HG03565 (cell line): Measurements from ENCODE around the gene MTMR3.

ENCODE experiments used
- ATAC-seq: cut with Tn5 transposase; IDR thresholded peaks from one replicate; pipeline ENCODE4 v1.9.1; 2021; ENCODE audit warnings: mild to moderate bottlenecking, moderate library complexity; ENCODE audit not compliant: unreplicated experiment

Gene MTMR3

DNA sequence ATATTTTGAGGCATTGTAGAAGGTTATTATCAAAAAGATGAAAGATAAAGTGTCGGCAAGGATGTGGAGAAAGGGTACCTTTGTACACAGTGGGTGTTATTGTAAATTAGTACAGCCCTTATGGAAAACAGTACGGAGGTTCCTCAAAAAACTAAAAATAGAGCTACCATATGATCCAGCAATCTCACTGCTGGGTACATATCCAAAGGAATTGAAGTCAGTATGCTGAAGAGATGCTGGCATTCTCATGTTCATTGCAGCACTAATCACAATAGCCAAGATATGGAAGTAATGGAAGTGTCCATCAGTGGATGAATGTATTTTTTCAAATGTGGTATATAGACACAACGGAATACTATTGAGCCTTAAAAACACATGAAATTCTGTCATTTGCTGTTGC lies 15.1 kb upstream of the MTMR3 start:
- ATAC-seq: no peak

GRCh38 chr22:29870574-29870973 lies 12.4 kb upstream of the MTMR3 start:
- no peak for ATAC-seq

- no peak for ATAC-seq
These were observed 11.3 kb upstream of the MTMR3 start for GRCh38 chr22:29871684-29872083.

DNA sequence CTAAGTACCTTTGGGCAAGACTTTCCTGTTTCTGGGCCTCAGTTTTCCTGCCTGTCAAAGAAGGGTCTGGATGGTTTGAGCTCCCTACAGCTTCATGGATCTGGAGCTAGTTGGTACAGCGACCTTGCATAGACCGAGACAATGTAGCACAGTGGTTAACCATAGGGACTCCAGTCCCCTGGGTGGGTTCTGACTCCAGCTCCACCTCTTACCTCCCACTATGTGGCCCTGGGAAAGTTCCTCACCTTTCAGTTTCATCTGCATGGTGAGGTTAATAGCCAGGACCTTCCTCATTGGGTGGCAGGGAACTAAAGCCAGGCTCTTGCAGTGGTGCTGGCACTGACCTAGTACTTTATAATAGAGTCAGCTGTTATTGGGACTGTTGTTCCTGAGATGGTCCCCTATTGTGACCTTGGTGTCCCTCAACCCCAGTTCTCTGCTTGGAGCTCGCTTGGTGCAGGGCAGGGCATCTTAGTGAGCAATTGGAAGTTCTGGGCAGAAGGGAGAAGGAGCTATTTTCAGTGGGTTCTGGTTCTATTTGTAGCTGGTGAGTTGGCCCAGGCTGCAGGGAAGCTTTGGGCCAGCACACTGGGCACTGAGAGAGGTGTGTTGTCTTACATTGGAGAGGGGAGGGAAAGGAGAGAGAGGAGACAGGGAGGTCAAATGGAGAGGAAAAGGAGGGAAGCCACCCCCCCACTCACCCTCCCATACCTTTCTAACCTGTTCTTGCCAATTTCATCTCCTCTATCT lies 10.7 kb upstream of the MTMR3 start:
- ATAC-seq: no peak

DNA sequence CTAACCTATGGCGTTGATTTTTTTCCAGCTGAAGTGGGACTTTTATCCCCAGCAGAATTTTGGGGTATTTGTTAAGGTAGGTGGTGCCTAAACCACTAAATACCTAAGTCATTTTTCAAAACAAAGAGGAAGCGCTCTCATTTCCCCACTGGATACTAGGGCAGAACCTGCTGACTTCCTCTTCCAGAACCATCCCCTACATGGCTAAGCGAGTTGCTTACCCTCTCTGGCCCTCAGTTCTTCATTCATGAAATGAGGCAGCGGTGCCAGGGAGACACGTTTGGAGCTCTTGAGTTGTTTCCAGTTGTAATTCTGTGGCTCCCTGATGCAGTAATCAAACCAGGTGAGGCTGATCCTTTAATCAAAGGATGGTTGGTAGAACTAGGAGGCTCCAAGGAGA lies 10.0 kb upstream of the MTMR3 start:
- no peak for ATAC-seq

DNA sequence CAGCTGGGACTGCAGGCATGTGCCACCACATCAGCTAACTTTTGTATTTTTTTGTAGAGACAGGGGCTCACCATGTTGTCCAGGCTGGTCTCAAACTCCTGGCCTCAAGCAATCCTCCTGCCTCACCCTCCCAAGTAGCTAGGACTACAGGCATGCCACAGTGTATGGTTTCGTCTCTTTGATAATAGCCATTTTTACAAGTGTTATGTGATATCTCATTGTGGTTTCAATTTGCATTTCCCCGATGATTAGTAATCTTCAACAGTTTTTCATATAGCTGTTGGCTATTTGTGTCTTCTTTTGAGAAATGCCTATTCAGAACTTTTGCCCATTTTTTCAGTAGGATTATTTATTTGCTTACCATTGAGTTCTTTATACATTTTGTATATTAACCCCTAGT lies 9.0 kb upstream of the MTMR3 start:
- no peak for ATAC-seq

- no peak for ATAC-seq
These were observed 5.4 kb upstream of the MTMR3 start for GRCh38 chr22:29877620-29878019.

- ATAC-seq: no peak
These were observed 3.2 kb upstream of the MTMR3 start for GRCh38 chr22:29879753-29880152.

GRCh38 chr22:29882716-29883044 lies 294 bp upstream of the MTMR3 start:
- ATAC-seq: no peak

DNA sequence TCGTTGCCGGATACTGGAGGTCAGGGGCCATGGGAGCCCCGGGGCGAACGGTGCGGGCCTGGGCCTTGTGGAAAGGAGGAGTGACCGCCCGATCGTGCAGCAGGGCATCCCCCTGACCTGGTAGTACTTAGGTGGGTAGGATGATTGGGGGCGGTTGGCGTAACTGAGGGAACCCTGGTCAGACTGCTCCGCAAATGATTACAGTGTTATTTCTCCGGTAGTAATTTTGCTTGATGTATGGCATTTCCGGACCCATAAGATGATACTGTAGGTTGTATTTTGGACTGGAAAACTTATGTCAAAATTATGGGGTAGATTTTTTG lies 762 bp downstream of the MTMR3 start:
- no peak for ATAC-seq

DNA sequence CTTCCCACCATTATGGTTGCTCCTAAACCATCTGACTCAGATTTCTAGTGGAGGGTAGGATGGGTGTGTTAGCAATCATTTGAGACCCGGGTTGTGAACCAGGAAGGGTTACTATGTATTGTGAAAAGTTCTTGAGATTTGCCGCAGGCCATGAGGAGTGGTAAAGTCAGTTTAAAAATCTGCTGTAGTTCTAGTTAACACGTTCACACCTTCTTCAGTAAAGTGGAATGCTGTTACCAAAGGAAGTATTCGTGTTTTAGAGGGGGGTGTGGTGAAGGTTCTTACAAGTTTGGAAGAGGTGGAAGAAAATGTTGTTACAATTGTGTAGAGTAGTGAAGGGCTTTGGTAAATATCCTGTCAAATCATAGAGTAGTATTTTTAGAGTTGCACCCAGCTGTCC lies 2.6 kb downstream of the MTMR3 start:
- no peak for ATAC-seq

DNA sequence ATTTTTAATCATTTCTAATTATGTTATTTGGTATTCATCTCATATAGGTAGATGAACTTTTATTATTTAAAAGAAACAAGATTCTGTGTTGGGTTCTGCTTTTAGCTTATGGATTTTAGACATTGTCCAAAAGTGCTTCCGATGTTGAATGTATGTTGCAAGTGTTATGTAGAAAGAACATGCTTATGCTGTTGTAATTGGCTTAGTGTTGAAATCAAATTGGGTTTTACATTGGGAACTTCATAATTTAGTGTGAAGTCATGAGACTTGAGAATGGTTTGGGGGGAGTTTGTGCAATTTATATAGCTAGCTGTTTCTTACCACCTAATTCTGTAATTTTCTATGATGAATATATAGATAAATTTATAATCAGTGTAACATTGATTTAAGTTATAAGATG lies 3.6 kb downstream of the MTMR3 start:
- ATAC-seq: no peak

DNA sequence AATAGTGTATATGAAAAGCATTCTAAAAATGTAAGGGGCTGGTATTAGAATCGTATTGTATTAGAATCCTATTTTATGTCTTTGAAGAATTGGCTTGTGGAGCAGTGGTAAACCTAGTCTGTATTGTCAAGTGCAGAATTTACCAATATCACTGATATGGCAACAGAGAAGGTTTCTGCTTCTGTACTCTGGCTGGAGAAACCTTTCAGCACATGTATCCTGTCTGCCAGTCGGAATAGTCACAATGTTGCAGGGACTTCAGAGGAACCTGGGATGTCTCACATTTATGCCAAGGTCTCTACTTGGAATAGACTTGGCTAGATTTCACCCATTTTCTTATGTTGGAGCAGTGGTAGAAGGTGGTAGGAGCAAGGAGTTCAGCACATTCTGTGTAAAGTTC lies 4.4 kb downstream of the MTMR3 start:
- no peak for ATAC-seq

DNA sequence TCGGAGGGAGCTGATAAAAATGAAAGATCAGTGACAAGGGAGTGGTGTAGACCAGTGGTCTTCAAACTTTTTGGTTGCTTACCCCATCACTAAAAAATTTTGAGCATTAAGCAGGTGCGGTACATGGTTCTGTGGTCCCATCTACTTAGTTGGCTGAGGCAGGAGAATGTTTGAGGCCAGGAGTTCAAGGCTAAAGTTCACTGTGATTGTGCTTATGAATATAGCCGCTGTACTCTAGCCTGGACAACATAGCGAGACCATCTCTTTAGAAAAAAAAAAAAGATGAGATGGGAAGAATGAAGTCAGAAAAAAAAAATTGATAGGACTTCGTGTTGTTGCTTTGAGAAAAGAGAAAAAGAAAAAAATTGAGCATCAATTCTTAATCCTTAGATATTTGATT lies 7.8 kb downstream of the MTMR3 start:
- no peak for ATAC-seq

DNA sequence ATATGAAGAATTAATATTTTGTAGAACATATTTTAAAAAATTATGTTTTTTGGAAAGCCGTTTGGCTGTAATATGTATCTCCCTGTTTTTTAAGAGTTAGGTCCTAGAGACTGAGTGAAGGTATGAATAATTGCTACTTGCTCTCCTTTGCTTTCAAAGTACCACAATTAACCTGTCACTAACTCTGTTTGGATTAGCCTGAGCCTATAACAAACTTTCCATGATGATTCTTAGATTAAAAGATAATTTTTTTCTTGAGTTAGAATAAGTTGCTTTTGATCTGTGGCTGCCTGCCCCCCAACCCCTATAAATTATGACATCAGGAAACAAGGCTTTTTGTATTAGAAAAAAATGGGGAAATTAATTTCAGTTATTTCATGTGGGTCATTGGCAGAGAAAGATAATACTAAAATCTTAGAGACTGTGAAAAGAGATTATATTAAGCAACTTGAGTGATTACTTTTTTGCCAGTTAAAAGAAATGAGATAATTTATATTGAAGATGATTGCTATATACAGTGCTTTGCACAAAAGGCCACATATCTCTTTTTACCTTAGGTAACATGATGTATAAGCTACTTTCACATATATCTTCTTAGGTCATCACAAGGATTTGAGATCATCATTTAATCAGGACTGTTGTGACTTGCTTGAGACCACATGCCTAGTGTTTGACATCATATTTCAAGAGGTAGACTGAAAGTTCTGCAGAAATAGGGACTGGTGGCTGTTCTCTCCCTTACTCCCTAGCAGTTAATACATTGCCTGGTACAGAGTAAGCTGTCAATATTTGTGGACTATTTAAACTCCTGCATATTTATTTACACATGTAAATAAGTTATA lies 9.6 kb downstream of the MTMR3 start:
- no peak for ATAC-seq

DNA sequence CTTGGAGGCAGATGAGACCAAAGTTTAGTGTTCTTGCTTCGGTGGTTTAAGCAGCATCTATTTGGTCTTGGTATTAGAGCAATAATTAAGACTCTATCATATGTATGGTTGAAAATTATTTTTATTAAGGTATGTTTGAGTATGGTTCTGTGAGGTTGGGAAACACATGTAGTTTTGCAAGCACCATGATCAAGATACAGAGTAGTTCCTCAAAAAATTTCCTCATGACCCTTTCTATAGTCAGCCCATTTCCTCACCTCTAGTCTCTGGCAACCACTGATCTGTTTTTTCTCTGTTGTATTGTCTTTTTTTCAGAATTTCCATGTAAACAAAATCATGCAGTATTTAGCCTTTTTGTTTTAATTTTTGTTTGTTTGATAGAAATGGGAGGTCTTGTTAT lies 18.4 kb downstream of the MTMR3 start:
- ATAC-seq: no peak

DNA sequence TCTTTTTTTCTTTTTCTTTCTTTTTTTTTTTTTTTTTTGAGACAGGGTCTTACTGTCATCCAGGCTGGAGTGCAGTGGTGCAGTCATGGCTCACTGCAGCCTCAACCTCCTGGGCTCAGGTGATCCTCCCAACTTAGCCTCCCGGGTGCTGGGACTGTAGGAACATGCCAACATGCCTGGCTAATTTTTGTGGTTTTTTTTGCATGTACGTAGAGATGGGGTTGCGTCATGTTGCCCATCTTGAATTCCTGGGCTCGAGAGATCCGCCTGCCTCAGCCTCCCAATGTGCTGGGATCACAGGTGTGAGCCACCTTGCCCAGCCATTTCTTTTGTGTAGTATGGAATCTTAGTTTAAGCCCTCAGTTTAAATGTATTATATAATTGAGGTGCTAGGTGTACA lies 20.4 kb downstream of the MTMR3 start:
- no peak for ATAC-seq

DNA sequence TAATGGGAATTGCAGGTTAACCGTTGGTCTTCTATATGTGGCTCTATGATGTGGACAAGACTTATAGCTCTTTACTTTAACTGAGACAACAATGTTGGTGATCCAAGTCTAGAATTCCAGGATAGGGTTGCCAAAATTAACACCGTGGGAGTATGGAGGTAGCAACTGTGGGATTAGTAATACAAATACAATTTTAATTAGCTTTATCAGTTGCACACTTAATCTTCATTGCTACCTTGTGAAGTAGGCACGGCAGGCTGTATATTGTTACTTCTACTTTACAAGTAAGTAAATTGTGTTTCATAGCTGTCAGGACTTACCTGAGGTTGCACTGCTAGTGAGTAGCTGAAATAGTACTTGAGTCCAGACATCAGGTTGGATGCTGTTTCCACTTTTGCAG lies 21.0 kb downstream of the MTMR3 start:
- no peak for ATAC-seq

- no peak for ATAC-seq
These were observed 25.0 kb downstream of the MTMR3 start for GRCh38 chr22:29907753-29908515.

GRCh38 chr22:29912141-29912540 lies 29.2 kb downstream of the MTMR3 start:
- ATAC-seq: no peak

DNA sequence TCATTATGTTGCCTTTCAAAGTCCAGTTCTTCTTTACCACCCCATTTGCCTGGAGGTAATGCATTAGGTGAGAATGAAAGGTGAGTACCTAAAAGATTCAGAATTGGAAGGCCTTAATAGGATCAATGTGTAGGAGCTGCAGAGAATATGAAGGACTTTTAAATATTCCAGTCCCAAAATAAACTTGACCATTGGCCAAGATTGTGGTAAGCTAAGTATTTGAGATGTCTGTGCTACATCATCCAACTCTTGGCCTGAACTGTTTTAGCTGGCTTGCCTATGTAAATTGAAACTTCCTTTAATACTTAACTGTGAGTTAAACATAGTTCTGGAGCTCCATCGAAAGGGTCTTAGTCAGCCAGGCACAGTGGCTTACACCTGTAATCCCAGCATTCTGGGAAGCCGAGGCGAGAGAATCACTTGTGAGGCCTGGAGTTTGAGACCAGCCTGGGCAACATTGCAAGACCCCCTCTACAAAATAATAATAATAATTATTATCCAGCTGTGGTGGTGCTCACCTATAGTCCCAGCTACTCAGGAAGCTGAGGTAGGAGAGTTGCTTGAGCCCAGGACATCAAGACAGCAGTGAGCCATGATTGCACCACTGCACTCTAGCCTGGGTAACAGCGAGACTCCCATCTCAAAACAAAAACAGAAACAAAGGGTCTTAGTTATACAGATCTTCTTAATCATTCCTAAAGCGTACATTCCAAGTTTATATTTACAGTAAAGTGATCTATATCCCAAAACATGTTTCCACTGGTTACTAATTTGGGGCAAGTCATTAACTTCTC lies 29.8 kb downstream of the MTMR3 start:
- no peak for ATAC-seq
